HL-60/S4 treated with phorbol 12-myristate 13-acetate at 8.2 ng/mL for 4 days and 3 days (cell line): ENCODE measurements around the gene AQP2.

ENCODE experiments used
- in situ Hi-C: fragments of 300-500 bp; cut with MboI; formaldehyde crosslinking; loops from 2 replicates; pipeline ENCODE4 v1.15.0; 2022; ENCODE audit warnings: low sequenced_read_pairs

Gene AQP2

DNA sequence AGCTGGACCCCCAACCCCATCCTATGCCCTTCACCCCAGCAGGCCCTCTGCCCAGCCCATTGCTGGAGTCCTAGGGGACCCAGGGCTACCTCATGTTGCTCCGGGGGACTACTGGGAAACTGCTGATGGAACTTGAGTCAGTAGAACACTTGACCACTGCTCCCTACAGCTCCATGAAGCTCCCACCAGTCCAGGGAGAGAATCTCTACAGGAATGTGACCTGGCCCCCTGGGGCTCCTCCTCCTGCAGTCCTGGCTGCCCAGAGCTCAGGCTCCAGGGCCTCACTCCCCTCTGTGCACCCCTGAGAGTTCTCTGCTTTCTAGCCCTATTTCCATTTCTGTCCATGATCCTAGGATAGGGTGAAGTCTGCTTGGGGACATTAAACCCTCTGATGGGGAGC lies 10.8 kb upstream of the AQP2 start:
- in situ Hi-C loops = no loop called here

- in situ Hi-C loops = no loop called here
Measured at GRCh38 chr12:49941556-49942511, 8.7 kb upstream of the AQP2 start.

DNA sequence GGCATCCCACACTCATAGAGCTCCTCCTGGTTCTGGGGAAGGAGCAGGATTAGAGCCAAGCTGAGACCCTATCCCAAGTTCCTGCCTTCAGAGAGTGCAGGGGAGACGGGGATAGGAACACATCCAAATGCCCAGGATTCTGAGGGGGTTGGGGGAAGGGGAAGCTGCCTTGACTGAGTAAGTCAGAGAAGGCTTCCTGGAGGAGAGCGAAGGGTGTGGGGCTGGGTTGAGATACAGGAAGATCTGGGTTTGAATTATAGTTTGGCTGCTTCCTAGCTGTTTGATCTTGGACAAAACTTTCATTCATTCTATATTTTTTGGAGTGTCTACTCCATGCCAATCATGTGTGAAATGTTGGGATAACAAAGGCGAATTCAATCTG lies 8.0 kb upstream of the AQP2 start:
- in situ Hi-C loops = no loop called here

GRCh38 chr12:49942921-49943624 lies 7.5 kb upstream of the AQP2 start:
- in situ Hi-C loops = no loop called here

DNA sequence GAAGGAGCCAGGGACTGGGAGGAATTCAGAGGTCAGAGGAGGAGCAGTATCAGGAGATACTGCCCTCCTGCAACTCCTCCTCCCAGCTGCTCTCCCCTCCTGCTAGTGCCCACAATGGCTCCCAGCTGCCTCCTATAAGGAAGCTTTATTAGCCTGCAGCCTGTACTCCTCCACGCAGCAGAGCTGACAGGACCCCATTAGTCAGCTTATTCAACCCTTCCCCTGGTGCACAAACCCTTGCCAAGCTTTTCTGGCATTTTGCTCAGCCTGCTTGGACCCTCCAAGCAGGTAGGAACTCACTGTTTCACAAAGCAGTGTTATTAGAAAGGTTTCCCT lies 6.9 kb upstream of the AQP2 start:
- in situ Hi-C loops = no loop called here

GRCh38 chr12:49944046-49944445 lies 6.5 kb upstream of the AQP2 start:
- in situ Hi-C loops = no loop called here

GRCh38 chr12:49944718-49945117 lies 5.8 kb upstream of the AQP2 start:
- in situ Hi-C loops = no loop called here

DNA sequence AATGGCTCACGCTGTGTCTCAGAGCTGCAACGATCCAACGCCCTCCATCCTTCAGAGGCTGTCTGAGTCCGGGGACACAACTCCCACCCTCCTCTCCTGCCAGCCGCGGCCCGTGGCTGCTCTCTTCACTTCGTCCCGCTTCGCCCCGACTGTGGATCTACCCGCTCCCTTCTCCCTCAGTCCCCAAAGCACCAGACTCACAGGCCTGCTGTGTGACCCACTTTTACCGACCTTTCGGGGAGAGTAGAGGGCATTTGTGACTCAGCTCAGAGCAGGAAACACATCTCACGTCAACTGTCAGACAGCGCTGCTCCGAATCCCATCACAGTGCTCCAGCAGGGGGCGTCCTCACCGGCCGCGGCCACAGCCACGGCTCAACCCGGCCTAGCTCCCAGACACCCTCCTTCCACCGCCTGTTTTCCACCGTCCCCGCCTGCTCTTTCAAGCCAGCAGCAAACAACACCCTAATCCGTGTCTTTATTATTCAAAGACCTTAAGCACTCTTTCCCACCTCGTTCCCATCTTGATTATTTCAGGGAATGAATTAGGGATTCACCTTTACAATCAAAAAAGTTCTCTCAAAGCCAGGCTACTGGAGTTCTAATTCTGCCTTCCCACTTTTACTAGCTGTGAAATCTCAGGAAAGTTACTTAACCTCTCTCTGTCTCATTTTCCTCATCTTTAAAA lies 5.0 kb upstream of the AQP2 start:
- in situ Hi-C loops = no loop called here

GRCh38 chr12:49946086-49946485 lies 4.5 kb upstream of the AQP2 start:
- in situ Hi-C loops = no loop called here

- in situ Hi-C loops = no loop called here
Measured at GRCh38 chr12:49946497-49946896, 4.0 kb upstream of the AQP2 start.

GRCh38 chr12:49947593-49948226 lies 2.8 kb upstream of the AQP2 start:
- in situ Hi-C loops = no loop called here

GRCh38 chr12:49948866-49949845 lies 1.4 kb upstream of the AQP2 start:
- in situ Hi-C loops = no loop called here

DNA sequence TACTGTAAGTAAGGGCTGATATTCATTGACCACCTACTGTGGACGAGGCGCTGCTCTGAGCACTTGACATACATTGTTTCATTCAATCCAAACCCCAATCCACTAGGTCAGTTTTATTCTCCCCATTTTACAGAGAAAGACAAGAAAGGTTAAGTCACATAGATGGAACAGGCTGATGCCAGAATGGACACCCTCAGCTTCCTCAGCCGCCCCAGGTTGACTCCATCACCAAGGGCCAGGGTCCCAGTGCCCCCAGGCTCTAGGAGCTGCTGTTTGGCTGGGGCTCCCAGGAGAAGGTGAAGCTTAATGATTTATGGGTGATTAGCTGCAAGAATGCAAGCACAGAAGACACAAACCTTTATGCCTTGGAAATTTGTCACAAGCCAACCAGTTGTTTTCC lies 671 bp upstream of the AQP2 start:
- in situ Hi-C loops = loop anchor here (25.0 kb wide), 1 partner anchor 237 kb away; no protein-coding TSS in a partner anchor

- in situ Hi-C loops = loop anchor here (25.0 kb wide), 1 partner anchor 236 kb away; no protein-coding TSS in a partner anchor
Measured at GRCh38 chr12:49951411-49952240, 1.1 kb downstream of the AQP2 start.

- in situ Hi-C loops = loop anchor here (25.0 kb wide), 1 partner anchor 235 kb away; no protein-coding TSS in a partner anchor
Measured at GRCh38 chr12:49952391-49953055, 2.0 kb downstream of the AQP2 start.

DNA sequence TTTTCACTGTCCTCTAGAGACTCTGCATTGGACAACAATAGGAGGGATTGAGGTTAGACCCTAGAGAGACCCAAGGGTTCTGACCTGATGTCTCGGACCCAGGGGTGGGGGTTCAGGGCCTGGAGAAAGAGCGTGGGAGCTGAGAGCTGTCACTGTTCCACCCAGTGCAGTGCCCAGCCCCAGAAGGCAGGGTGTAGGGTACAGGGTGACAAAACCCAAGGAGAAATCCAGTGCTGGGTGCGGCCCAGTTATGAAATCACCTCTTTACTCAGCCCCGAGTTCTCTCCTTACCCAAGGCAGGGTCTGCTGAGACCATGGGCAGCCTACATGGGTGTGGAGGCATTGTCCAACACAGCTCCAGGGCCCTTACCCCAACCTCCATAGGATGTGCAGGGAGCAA lies 2.6 kb downstream of the AQP2 start:
- in situ Hi-C loops = loop anchor here (25.0 kb wide), 1 partner anchor 234 kb away; no protein-coding TSS in a partner anchor

DNA sequence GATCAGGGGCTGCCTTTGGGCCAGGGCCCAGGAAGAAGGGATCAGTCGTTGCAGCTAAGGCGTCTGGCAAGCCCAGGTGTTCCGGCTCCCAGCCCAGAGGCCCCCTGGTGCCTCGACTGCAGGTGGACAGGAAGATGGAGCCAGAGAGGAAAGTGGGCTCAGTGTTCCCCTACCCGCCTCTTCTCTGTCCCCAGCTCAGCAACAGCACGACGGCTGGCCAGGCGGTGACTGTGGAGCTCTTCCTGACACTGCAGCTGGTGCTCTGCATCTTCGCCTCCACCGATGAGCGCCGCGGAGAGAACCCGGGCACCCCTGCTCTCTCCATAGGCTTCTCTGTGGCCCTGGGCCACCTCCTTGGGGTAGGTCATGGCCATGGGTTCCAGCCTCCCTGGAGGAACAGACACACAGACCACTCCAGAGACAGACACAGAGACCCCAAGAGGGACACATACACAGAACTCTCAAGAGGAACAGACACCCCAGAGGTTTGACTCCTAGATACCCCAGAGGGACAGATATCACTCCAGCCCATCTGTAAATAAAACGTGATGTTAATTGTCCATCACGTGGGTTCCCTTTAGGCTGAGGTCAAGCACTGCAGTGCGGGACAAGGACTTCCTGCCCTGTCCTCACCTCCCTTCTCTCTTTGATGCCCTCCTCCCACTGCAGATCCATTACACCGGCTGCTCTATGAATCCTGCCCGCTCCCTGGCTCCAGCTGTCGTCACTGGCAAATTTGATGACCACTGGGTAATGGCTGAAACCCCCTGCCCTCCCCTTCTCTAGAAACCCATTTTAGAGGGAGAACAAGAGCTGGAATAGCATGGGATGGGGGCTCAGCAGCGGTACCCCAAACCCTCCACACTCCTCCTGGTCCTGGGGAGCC lies 3.7 kb downstream of the AQP2 start:
- in situ Hi-C loops = loop anchor here (25.0 kb wide), 1 partner anchor 233 kb away; no protein-coding TSS in a partner anchor
